Pancreas (tissue), 10 donors: ENCODE data around the gene ELANE. TPM values are rescaled to one million over a fixed set of nuclear protein-coding genes. Genes with fewer than 3 reads are reported as not detected.
A peak's percentile ranks its signal among the peaks of the same experiment; 100 is the strongest.

Experiments
- ATAC-seq, 4 donors: fragments of 200-7000 bp; cut with Tn5 transposase; one replicate each; pipeline versions ENCODE4 v1.8.0 to v1.9.1; 2020; ENCODE audit warnings: mild to moderate bottlenecking in 4 of 4, moderate library complexity in 4 of 4
- DNase-seq, 6 donors: peaks; one replicate each; pipeline ENCODE4 v3.0.0-alpha.2; 2020
- FAIRE-seq: peaks from 2 replicates; lab custom pipeline; 2012; peaks lifted over from hg19 to GRCh38; lab: Jason Lieb, UNC
- H3K27ac ChIP-seq, 4 donors: fragments of 200-600 bp; sonication (generic); 1 replicate in 3 of 4; 2 replicates in 1 of 4; pipeline versions ENCODE4 v1.5.0 to v1.8.0; 2020
- H3K27me3 ChIP-seq, 4 donors: fragments of 200-600 bp; one replicate each; pipeline ENCODE4 v1.8.0; 2021
- H3K36me3 ChIP-seq, 3 donors: fragments of 200-600 bp; sonication (generic) in 1 of 3; one replicate each; pipeline versions ENCODE4 v1.5.0 to v1.8.0; 2020 to 2021
- H3K4me1 ChIP-seq, 3 donors: fragments of 200-600 bp; one replicate each; pipeline ENCODE4 v1.8.0; 2021
- H3K4me3 ChIP-seq, 4 donors: fragments of 200-600 bp; sonication (generic) in 2 of 4; one replicate each; pipeline versions ENCODE4 v1.5.0 to v1.8.0; 2020 to 2021
- H3K9me3 ChIP-seq, 4 donors: fragments of 200-600 bp; one replicate each; pipeline ENCODE4 v1.8.0; 2021
- CTCF ChIP-seq, 4 donors: fragments of 200-600 bp; sonication (generic) in 3 of 4; IDR thresholded peaks; one replicate each; pipeline versions ENCODE4 v1.5.0 to v1.8.0; 2021; ENCODE audit warnings: antibody characterized with exemption in 4 of 4
- WGBS, 2 donors: extraction: QIAGEN DNeasy Blood & Tissue Kit; methylation state at CpG; one replicate each; pipeline ENCODE4 v1.1.7; 2013; 5-methylcytosine and 5-hydroxymethylcytosine counted together
- intact Hi-C, 3 donors: fragments of 100-400 bp; cut with DNase I; formaldehyde crosslinking; loops; one replicate each; pipeline versions ENCODE4 v1.11.1 to v1.14.2; 2022
- polyA plus RNA-seq, 2 donors: library from polyadenylated mRNA; stranded (reverse); fragments of 200-250 nt; gene quantifications; one replicate each; pipeline ENCODE4 v1.2.3, GENCODE V29; 2013
- total RNA-seq, 6 donors: library from RNA; stranded (reverse); fragmentation: NEBNext Ultra II Directional in 4 of 6; extraction: Animal tissue kit (Norgen Biotek cat#: 25700) in 4 of 6; gene quantifications; one replicate each; pipeline versions ENCODE4 v1.2.1 to v1.2.4, GENCODE V29; 2021 to 2023
- donor health status: healthy with polysubstance abuse.
- donor health status: DM: no; HTN: no; CAD: no; lungs with moderate emphysema.
- donor health status: DM: no; HTN: no; CAD: no.
- donor health status: control.
- donor health status: control.
- donor health status: Bipolar disorder and iron deficiency.
- donor health status: DM: yes; HTN: yes; CAD: no.
- donor health status: DM: no; HTN: no; CAD: no.
- donor health status: DM: no; HTN: no; CAD: no.
- donor health status: DM: yes; HTN: yes; CAD: no.

The ELANE gene
- total and polyA plus RNA-seq, 8 donors, result 0.16 to 0.57 (median 0.27) TPM; not detected in 4

DNA sequence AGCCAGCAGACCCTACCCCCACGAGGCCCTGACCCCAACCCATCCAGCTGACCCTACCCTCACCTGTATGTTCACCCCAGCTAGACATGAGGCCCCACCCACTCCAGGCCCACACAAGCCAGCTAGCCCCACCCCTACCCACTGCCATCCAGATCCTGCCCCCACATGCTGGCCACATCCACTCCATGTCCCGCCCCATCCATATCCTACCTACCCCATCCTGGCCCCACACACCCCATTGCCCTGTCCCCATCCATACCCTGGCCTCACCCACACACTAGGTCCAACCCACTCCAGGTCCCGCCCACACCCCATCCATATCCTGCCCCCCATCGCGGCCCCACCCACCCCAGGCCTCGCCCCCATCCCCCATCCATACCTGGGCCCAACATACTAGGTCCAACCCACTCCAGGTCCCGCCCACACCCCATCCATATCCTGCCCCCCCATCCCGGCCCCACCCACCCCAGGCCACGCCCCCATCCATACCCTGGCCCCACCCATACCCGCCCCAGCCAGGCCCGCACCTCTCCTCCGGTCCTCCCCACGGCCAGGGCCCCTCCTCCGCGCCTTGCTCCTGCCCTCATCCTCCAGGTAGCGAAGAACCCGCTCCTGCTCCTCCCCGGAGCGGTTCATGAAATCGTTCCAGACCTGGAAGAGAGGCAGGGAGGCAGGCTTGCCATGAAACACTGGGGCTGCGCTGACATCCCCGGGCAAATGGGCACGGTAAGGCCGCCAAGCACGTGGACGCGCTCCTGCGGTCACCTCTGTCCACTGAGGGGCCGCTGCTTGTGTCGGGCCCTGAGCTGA, 48.4 kb downstream of the ELANE start:
- WGBS, 2 donors, result 81 to 82% methylated on average over 25 to 30 of the region's 30 CpGs
- Histone ChIP-seq H3K27ac (no peak overlapping the region), H3K4me3 (no peak overlapping the region), H3K36me3 (peaks cover 0 to 5% (median 3%) of the 10 kb centered on the region in 3 donors), H3K9me3 (no peaks in the 10 kb centered on the region), H3K4me1 (no peaks in the 10 kb centered on the region), H3K27me3 (no peaks in the 10 kb centered on the region)
- TF ChIP-seq CTCF (IDR thresholded peaks at IDR 0.05), result no peak
- ATAC-seq, result peak in 1 of 4 donors; percentile 5
- DNase-seq, result peak in 2 of 6 donors; percentile 55 to 66
- no peak for FAIRE-seq
- intact Hi-C loops, result no loop called here

DNA sequence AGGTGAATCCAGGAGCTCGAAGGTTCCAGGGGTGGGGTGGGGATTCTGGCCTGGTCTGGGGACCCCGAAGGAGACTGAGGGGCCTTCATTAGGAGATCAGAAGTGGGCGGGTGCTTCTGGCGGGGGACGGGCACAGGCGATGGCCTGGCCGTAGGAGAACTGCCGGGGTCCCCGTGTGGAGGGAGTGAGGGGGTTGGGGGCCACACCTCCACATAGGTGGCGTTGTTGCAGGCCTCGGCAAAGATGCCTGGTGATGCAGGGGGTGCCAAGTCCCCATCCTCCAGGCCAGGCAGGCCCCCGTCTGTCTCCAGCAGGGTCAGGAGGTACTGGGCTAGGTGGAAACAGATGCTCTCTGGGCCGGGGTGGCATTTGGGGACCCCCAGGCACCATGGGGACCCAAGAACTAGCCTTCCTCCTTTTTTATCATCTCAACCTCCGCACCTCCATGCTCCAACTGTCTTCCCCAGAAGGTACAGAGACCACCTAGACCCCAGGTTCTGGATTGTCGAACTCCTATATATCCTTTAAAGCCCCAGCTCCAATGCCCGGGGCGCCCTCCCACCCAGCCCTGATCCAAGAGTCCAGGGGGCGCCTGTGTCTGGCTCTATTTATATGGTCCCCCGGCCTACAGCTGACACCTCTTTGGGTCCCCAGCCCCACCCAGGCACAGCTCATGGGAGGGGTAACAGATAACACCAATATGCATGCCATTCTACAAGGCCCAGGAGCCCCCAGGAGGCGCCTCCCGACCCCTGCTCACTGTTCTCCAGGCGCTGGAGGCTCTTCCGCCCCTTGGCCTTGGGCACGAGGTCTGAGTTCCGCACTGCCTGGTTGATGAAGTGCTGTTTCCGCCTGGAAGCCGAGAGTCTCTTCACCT, 49.4 kb downstream of the ELANE start:
- 92 to 93% methylated on average over 27 of the region's 27 CpGs for WGBS, 2 donors
- TF ChIP-seq CTCF (IDR thresholded peaks at IDR 0.05), result no peak
- Histone ChIP-seq H3K4me1 (no peaks in the 10 kb centered on the region), H3K27me3 (no peaks in the 10 kb centered on the region), H3K4me3 (no peak overlapping the region), H3K36me3 (peaks cover 0 to 5% (median 3%) of the 10 kb centered on the region in 3 donors), H3K9me3 (no peaks in the 10 kb centered on the region), H3K27ac (no peak overlapping the region)
- FAIRE-seq, result no peak
- intact Hi-C loops, result no loop called here
- no peak for ATAC-seq
- peak in 2 of 6 donors; percentile 45 to 63 for DNase-seq

DNA sequence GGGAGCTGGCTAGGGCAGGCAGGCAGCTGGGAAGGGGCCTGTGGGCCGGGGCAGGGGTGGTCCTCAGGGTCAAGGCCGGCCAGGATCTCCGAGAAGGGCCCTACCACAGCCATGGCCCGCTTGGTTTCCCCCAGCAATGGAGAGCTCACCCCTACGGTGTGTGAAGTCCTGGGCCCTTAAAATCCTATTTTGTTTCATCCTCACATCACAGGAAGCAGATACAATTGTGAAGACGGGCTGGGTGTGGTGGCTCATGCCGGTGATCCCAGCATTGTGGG, 49.9 kb downstream of the ELANE start:
- H3K4me1 ChIP-seq, result no peaks in the 10 kb centered on the region
- intact Hi-C loops, result no loop called here
- H3K4me3 ChIP-seq, result no peak overlapping the region
- 86 to 92% methylated on average over 7 of the region's 7 CpGs for WGBS, 2 donors
- H3K9me3 ChIP-seq, result no peaks in the 10 kb centered on the region
- DNase-seq, result no peak
- TF ChIP-seq CTCF (IDR thresholded peaks at IDR 0.05), result no peak
- no peaks in the 10 kb centered on the region for H3K27me3 ChIP-seq
- no peak for FAIRE-seq
- no peak overlapping the region for H3K27ac ChIP-seq
- ATAC-seq, result no peak
- H3K36me3 ChIP-seq, result peaks cover 0 to 5% (median 3%) of the 10 kb centered on the region in 3 donors

DNA sequence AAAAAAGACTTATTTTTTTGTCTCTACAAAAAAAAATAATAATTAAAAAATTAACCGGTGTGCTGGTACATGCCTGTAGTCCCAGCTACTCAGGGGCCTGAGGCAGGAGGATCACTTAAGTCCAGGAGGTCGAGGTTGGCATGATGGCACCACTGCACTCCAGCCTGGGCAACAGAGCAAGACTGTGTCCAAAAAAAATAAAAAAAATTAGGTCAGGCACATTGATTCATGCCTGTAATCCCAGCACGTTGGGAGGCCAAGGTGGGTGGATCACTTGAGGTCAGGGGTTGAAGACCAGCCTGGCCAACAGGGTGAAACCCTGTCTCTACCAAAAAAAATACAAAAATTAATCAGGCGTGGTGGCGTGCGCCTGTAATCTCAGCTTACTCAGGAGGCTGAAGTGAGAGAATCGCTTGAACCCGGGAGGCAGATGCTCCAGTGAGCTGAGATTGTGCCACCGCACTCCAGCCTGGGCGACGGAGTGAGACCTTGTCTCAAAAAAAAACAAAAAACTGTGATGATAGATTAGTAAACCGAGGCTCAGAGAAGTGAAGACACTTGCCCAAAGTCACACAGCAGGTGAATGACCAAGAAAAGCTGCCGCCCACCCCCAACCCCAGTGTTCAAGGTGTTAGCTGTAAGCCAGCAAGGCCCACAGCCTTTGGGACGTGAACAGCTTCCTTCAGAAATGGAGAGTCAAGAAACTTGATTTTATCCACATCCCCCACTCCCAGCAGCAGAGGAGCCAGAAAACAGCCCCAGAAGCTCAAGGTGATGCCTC, 50.5 kb downstream of the ELANE start:
- 74 to 75% methylated on average over 14 of the region's 14 CpGs for WGBS, 2 donors
- no peaks in the 10 kb centered on the region for H3K9me3 ChIP-seq
- H3K4me1 ChIP-seq, result no peaks in the 10 kb centered on the region
- H3K4me3 ChIP-seq, result no peak overlapping the region
- peak overlapping the region in 2 of 4 donors; percentile 19 to 64 for H3K27ac ChIP-seq
- DNase-seq, result no peak
- no peaks in the 10 kb centered on the region for H3K27me3 ChIP-seq
- H3K36me3 ChIP-seq, result peaks cover 0 to 5% (median 3%) of the 10 kb centered on the region in 3 donors
- ATAC-seq, result no peak
- intact Hi-C loops, result no loop called here
- TF ChIP-seq CTCF (IDR thresholded peaks at IDR 0.05), result no peak
- no peak for FAIRE-seq
